SK-N-SH (cell line): ENCODE measurements around the gene WDR27. TPM values are rescaled to one million over a fixed set of nuclear protein-coding genes. Genes with fewer than 3 reads are reported as not detected.

Experiments
- CTCF ChIA-PET: fragments of 300-600, 350-600 bp; formaldehyde crosslinking; extraction: SDS; loops from one replicate; lab custom pipeline; 2021; lab: Yijun Ruan, JAX
- POLR2A ChIA-PET: fragments of 350-600 bp; sonication (Branson Sonifier 250); formaldehyde crosslinking; extraction: SDS; loops from one replicate; lab custom pipeline; 2020; ENCODE audit warnings: antibody characterized with exemption, inconsistent platforms; lab: Yijun Ruan, JAX
- DNase-seq: peaks from one replicate; pipeline ENCODE4 v3.0.0; 2012
- H2AFZ ChIP-seq: fragments of 200-600 bp; sonication (generic); 2 replicates; pipeline ENCODE4 v1.8.1; 2016; ENCODE audit warnings: antibody characterized with exemption, mild to moderate bottlenecking, low read depth
- H3F3A ChIP-seq: fragments of 200-600 bp; sonication (generic); replicated peaks from 2 replicates; pipeline ENCODE3; 2016; ENCODE audit warnings: antibody characterized with exemption, mild to moderate bottlenecking; ENCODE audit not compliant: insufficient read depth
- H3K27ac ChIP-seq, 2 experiments: fragments of 200-500 bp in 1 of 2; fragments of 200-600 bp in 1 of 2; sonication (Bioruptor generic) in 1 of 2; sonication (generic), shearing (Covaris generic) in 1 of 2; 2 replicates each; pipeline versions ENCODE4 v1.5.1 to v1.6.1; 2014 to 2016; ENCODE audit warnings: low read depth in 2 of 2, inconsistent platforms in 1 of 2, low read length in 1 of 2, mild to moderate bottlenecking in 1 of 2, mixed read lengths in 1 of 2
- H3K27me3 ChIP-seq: fragments of 200-600 bp; sonication (generic), shearing (Covaris generic); 2 replicates; pipeline ENCODE4 v1.6.1; 2016; ENCODE audit warnings: mixed run types; ENCODE audit not compliant: insufficient read depth
- H3K36me3 ChIP-seq, 2 experiments: fragments of 200-500 bp in 1 of 2; fragments of 200-600 bp in 1 of 2; sonication (Bioruptor generic) in 1 of 2; sonication (generic) in 1 of 2; replicated peaks in 1 of 2; 2 replicates each; pipeline versions ENCODE3 to v1.5.1; 2014 to 2016; ENCODE audit warnings: low read length in 1 of 2, mild to moderate bottlenecking in 1 of 2; ENCODE audit not compliant: insufficient read depth in 2 of 2, control insufficient read depth in 1 of 2
- H3K4me1 ChIP-seq, 2 experiments: fragments of 200-500 bp in 1 of 2; fragments of 200-600 bp in 1 of 2; sonication (Bioruptor generic) in 1 of 2; sonication (generic), shearing (Covaris generic) in 1 of 2; 2 replicates each; pipeline versions ENCODE4 v1.5.1 to v1.6.1; 2014 to 2016; ENCODE audit warnings: low read depth in 1 of 2, low read length in 1 of 2, mixed run types in 1 of 2; ENCODE audit not compliant: insufficient read depth in 2 of 2, control insufficient read depth in 1 of 2
- H3K4me2 ChIP-seq: fragments of 200-600 bp; sonication (generic), shearing (Covaris generic); 2 replicates; pipeline ENCODE4 v1.6.1; 2017; ENCODE audit warnings: mixed run types
- H3K4me3 ChIP-seq, 2 experiments: fragments of 200-500 bp in 1 of 2; fragments of 200-600 bp in 1 of 2; sonication (Bioruptor generic) in 1 of 2; sonication (generic), shearing (Covaris generic) in 1 of 2; 2 replicates each; pipeline versions ENCODE4 v1.5.1 to v1.8.1; 2014 to 2016; ENCODE audit warnings: low read depth in 2 of 2, inconsistent platforms in 1 of 2, low read length in 1 of 2, mild to moderate bottlenecking in 1 of 2, mixed read lengths in 1 of 2, moderate library complexity in 1 of 2
- H3K79me2 ChIP-seq: fragments of 200-600 bp; sonication (generic); 2 replicates; pipeline ENCODE4 v1.8.1; 2017; ENCODE audit warnings: mild to moderate bottlenecking; ENCODE audit not compliant: insufficient read depth
- H3K9ac ChIP-seq: fragments of 200-600 bp; sonication (generic); 2 replicates; pipeline ENCODE4 v1.6.1; 2017; ENCODE audit warnings: mixed run types
- H3K9me2 ChIP-seq: fragments of 200-600 bp; sonication (generic); 2 replicates; pipeline ENCODE4 v1.6.1; 2017; ENCODE audit warnings: mixed run types
- H3K9me3 ChIP-seq: fragments of 200-600 bp; sonication (generic); 2 replicates; pipeline ENCODE4 v1.6.1; 2017; ENCODE audit warnings: mixed run types, mild to moderate bottlenecking, moderate library complexity
- H4K20me1 ChIP-seq: fragments of 200-600 bp; sonication (generic); 2 replicates; pipeline ENCODE4 v1.6.1; 2017; ENCODE audit warnings: mild to moderate bottlenecking, mixed run types; ENCODE audit not compliant: insufficient read depth
- FOXM1 ChIP-seq: IDR thresholded peaks from 2 replicates; pipeline ENCODE4 v1.4.0; 2012; ENCODE audit warnings: low read depth, mild to moderate bottlenecking
- GABPA ChIP-seq: IDR thresholded peaks from 2 replicates; pipeline ENCODE4 v1.4.0; 2012; ENCODE audit warnings: low read depth, mild to moderate bottlenecking
- GATA2 ChIP-seq: sonication (generic); formaldehyde crosslinking; IDR thresholded peaks from 2 replicates; pipeline ENCODE4 v1.5.0; 2020; ENCODE audit warnings: mild to moderate bottlenecking, missing genetic modification reagents
- MAX ChIP-seq: IDR thresholded peaks from 2 replicates; pipeline ENCODE4 v1.4.0; 2012; ENCODE audit warnings: low read depth
- MXI1 ChIP-seq: IDR thresholded peaks from 2 replicates; pipeline ENCODE4 v1.6.1; 2012; ENCODE audit warnings: mild to moderate bottlenecking, low read depth, low read length, improper control_type of control experiment
- POLR2AphosphoS5 ChIP-seq: IDR thresholded peaks from 2 replicates; pipeline ENCODE4 v1.6.1; 2012; ENCODE audit warnings: low read depth, low read length
- RCOR1 ChIP-seq: fragments of 150-350 bp; IDR thresholded peaks from 2 replicates; pipeline ENCODE4 v1.6.1; 2017; ENCODE audit warnings: antibody characterized with exemption, low read length
- REST ChIP-seq: IDR thresholded peaks from 2 replicates; pipeline ENCODE4 v1.6.1; 2012; ENCODE audit warnings: mild to moderate bottlenecking, low read depth, low read length, moderate library complexity
- RFX5 ChIP-seq: IDR thresholded peaks from 2 replicates; pipeline ENCODE4 v1.6.1; 2012; ENCODE audit warnings: mild to moderate bottlenecking, improper control_type of control experiment, low read length
- SIN3A ChIP-seq: IDR thresholded peaks from 2 replicates; pipeline ENCODE4 v1.6.1; 2012; ENCODE audit warnings: low read depth, mild to moderate bottlenecking, low read length, moderate library complexity, borderline replicate concordance
- SMC3 ChIP-seq: IDR thresholded peaks from 2 replicates; pipeline ENCODE4 v1.6.1; 2012; ENCODE audit warnings: low read depth, low read length, improper control_type of control experiment
- TAF1 ChIP-seq: IDR thresholded peaks from 2 replicates; pipeline ENCODE4 v1.6.1; 2012; ENCODE audit warnings: low read depth, mild to moderate bottlenecking, low read length, moderate library complexity, borderline replicate concordance
- YY1 ChIP-seq: IDR thresholded peaks from 2 replicates; pipeline ENCODE4 v1.4.0; 2012; ENCODE audit warnings: low read depth, mild to moderate bottlenecking
- ZBTB33 ChIP-seq: IDR thresholded peaks from 2 replicates; pipeline ENCODE4 v1.4.0; 2012; ENCODE audit warnings: low read depth, borderline replicate concordance
- WGBS: methylation state at CpG from one replicate; pipeline ENCODE4 v1.1.6; 2017; ENCODE audit warnings: low lambda C conversion rate; 5-methylcytosine and 5-hydroxymethylcytosine counted together
- polyA plus RNA-seq, 3 experiments: library from polyadenylated mRNA; depleted of rRNA; stranded (reverse); fragments of >200 nt; gene quantifications; 2 replicates each; pipeline ENCODE4 v1.2.3, GENCODE V29; 2012

WDR27 gene
- polyA plus RNA-seq, 1 of the 3 experiments (the other 2 are of a cell fraction), result 55.6 TPM

- no peak overlapping the region for H3K4me2 ChIP-seq
- H3K79me2 ChIP-seq, result no peaks in the 10 kb centered on the region
- H3K9me3 ChIP-seq, result no peaks in the 10 kb centered on the region
- H3K9ac ChIP-seq, result no peak overlapping the region
- H3K9me2 ChIP-seq, result no peaks in the 10 kb centered on the region
- peaks cover 5% of the 10 kb centered on the region for H3F3A ChIP-seq
- peaks cover 0 to under 1% of the 10 kb centered on the region in 2 experiments for H3K36me3 ChIP-seq
- CTCF ChIA-PET, result no interaction called here
- TF ChIP-seq TAF1, result no peak
- TF ChIP-seq MAX, result no peak
- TF ChIP-seq RFX5, result no peak
- no peak for TF ChIP-seq SMC3
- TF ChIP-seq RCOR1, result no peak
- no peak for TF ChIP-seq YY1
- TF ChIP-seq SIN3A, result no peak
- no peak for TF ChIP-seq GABPA
- no peak for TF ChIP-seq REST
- TF ChIP-seq GATA2 (CRISPR knock-in tag), result no peak
- TF ChIP-seq POLR2AphosphoS5, result no peak
- no peak for TF ChIP-seq ZBTB33
- no peak for TF ChIP-seq FOXM1
- TF ChIP-seq MXI1, result no peak
- 70% methylated on average over 9 of the region's 13 CpGs for WGBS
- H4K20me1 ChIP-seq, result no peaks in the 10 kb centered on the region
- H2AFZ ChIP-seq, result no peak overlapping the region
- DNase-seq, result no peak
- no peak overlapping the region for H3K4me3 ChIP-seq
- H3K4me1 ChIP-seq, result 0 out of 4 replicates have a peak, but pooled peaks cover 0 to 4% of the 10 kb centered on the region in 2 experiments
- POLR2A ChIA-PET, result no interaction called here
- H3K27me3 ChIP-seq, result no peaks in the 10 kb centered on the region
- H3K27ac ChIP-seq, result no peak overlapping the region
Measured at GRCh38 chr6:169574420-169574819, 127.4 kb downstream of the WDR27 start.
